ENCODE results near the gene TUBGCP2. TPM values are rescaled to one million over a fixed set of nuclear protein-coding genes. Genes with fewer than 3 reads are reported as not detected.

Gene TUBGCP2
- total RNA-seq, 1 donor, result 60.8 TPM

GRCh38 chr10:133280391-133281059, 28.1 kb downstream of the TUBGCP2 start:
- Histone ChIP-seq H3K79me2 (ENCODE audit: insufficient read depth, low read length) (no peaks in the 10 kb centered on the region), H3K9me3 (ENCODE audit: low read depth, low read length) (no peaks in the 10 kb centered on the region), H3K27me3 (ENCODE audit: insufficient read depth, low read length) (peaks cover 16% of the 10 kb centered on the region), H2AFZ (ENCODE audit: low read length) (no peak overlapping the region), H3K4me1 (ENCODE audit: insufficient read depth, low read length) (no peaks in the 10 kb centered on the region), H4K20me1 (ENCODE audit: insufficient read depth, low read length) (peaks cover 10% of the 10 kb centered on the region), H3K4me2 (ENCODE audit: insufficient read depth, low read length) (no peak overlapping the region), H3K36me3 (ENCODE audit: insufficient read depth, low read length) (peaks cover 34% of the 10 kb centered on the region), H3K27ac (ENCODE audit: low read depth, low read length) (no peak overlapping the region), H3K4me3 (ENCODE audit: insufficient read depth, low read length) (no peak overlapping the region)
- no peak for TF ChIP-seq CTCF (IDR thresholded peaks at IDR 0.05; ENCODE audit: extremely low read depth, low read depth, low read length)
- DNase-seq (ENCODE audit: insufficient read length, low spot score, missing footprints), result peak; percentile 87

GRCh38 chr10:133279326-133280226, 29.1 kb downstream of the TUBGCP2 start:
- Histone ChIP-seq H3K4me1 (ENCODE audit: insufficient read depth, low read length) (no peaks in the 10 kb centered on the region), H3K79me2 (ENCODE audit: insufficient read depth, low read length) (no peaks in the 10 kb centered on the region), H3K9me3 (ENCODE audit: low read depth, low read length) (no peaks in the 10 kb centered on the region), H4K20me1 (ENCODE audit: insufficient read depth, low read length) (peaks cover 10% of the 10 kb centered on the region), H2AFZ (ENCODE audit: low read length) (no peak overlapping the region), H3K27me3 (ENCODE audit: insufficient read depth, low read length) (peaks cover 19% of the 10 kb centered on the region), H3K36me3 (ENCODE audit: insufficient read depth, low read length) (peaks cover 25% of the 10 kb centered on the region), H3K4me2 (ENCODE audit: insufficient read depth, low read length) (no peak overlapping the region), H3K4me3 (ENCODE audit: insufficient read depth, low read length) (no peak overlapping the region), H3K27ac (ENCODE audit: low read depth, low read length) (no peak overlapping the region)
- no peak for TF ChIP-seq CTCF (IDR thresholded peaks at IDR 0.05; ENCODE audit: extremely low read depth, low read depth, low read length)
- peak; percentile 87 for DNase-seq (ENCODE audit: insufficient read length, low spot score, missing footprints)

- no peaks in the 10 kb centered on the region for H3K79me2 ChIP-seq (ENCODE audit: insufficient read depth, low read length)
- H4K20me1 ChIP-seq (ENCODE audit: insufficient read depth, low read length), result peaks cover 10% of the 10 kb centered on the region
- H3K4me2 ChIP-seq (ENCODE audit: insufficient read depth, low read length), result no peak overlapping the region
- no peak for TF ChIP-seq CTCF (IDR thresholded peaks at IDR 0.05; ENCODE audit: extremely low read depth, low read depth, low read length)
- H3K36me3 ChIP-seq (ENCODE audit: insufficient read depth, low read length), result peaks cover 24% of the 10 kb centered on the region
- no peaks in the 10 kb centered on the region for H3K4me1 ChIP-seq (ENCODE audit: insufficient read depth, low read length)
- H3K27me3 ChIP-seq (ENCODE audit: insufficient read depth, low read length), result peaks cover 19% of the 10 kb centered on the region
- no peaks in the 10 kb centered on the region for H3K9me3 ChIP-seq (ENCODE audit: low read depth, low read length)
- H2AFZ ChIP-seq (ENCODE audit: low read length), result no peak overlapping the region
- DNase-seq (ENCODE audit: insufficient read length, low spot score, missing footprints), result peak; percentile 91
- H3K4me3 ChIP-seq (ENCODE audit: insufficient read depth, low read length), result no peak overlapping the region
- H3K27ac ChIP-seq (ENCODE audit: low read depth, low read length), result no peak overlapping the region
Observed at GRCh38 chr10:133278577-133279265, 30.0 kb downstream of the TUBGCP2 start.
